ENCODE data around the gene NRG3. TPM values are rescaled to one million over a fixed set of nuclear protein-coding genes. Genes with fewer than 3 reads are reported as not detected.

NRG3 gene
- total RNA-seq, 1 donor from 2014 or later: 0.92 TPM

DNA sequence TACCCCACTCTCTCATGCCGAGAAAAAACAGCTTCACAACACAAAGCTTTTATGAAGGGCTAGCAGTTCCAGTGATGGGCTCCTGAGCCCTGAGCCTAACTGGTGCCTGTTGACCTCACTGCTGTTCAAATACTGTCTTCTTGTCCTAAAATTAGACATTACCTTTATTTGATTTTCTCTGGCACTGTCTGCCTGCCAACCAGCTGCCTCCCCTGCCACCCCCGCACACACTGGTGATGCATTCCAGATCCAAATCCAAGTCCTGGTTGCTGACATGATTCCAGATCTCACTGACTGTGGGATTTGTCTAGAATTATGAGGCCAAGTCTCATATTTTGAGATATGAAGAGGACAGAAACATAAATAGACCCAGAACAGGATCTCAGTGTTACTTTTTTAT, 816.2 kb downstream of the NRG3 start:
- DNase-seq (ENCODE audit: low read depth): no peak
- TF ChIP-seq, protein P1, sequence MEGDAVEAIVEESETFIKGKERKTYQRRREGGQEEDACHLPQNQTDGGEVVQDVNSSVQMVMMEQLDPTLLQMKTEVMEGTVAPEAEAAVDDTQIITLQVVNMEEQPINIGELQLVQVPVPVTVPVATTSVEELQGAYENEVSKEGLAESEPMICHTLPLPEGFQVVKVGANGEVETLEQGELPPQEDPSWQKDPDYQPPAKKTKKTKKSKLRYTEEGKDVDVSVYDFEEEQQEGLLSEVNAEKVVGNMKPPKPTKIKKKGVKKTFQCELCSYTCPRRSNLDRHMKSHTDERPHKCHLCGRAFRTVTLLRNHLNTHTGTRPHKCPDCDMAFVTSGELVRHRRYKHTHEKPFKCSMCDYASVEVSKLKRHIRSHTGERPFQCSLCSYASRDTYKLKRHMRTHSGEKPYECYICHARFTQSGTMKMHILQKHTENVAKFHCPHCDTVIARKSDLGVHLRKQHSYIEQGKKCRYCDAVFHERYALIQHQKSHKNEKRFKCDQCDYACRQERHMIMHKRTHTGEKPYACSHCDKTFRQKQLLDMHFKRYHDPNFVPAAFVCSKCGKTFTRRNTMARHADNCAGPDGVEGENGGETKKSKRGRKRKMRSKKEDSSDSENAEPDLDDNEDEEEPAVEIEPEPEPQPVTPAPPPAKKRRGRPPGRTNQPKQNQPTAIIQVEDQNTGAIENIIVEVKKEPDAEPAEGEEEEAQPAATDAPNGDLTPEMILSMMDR (conservative IDR thresholded peaks at IDR 0.05; ENCODE audit: low read depth, low read length): no peak
- H3K4me3 ChIP-seq (ENCODE audit: low read depth, low read length): no peak overlapping the region

DNA sequence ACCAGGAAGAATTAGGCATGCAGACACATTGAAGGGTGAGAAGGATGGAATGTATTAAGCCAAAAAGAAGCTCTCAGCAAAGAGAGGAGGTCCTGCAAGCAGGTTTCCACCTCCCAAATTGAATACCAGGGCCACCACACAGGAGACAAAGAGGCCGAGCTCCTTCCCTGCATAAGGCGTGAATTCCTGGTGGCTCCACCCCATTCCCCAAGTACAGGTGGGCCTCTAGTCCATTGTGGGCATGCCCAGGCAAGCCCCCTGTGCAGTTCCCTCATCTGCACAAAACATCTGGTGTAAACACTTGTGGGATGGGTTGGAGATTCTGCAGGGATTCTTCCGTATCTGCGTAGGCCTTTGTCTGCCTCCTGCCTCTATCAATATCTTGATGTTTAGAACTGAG, 817.5 kb downstream of the NRG3 start:
- no peak for DNase-seq (ENCODE audit: low read depth)
- TF ChIP-seq, protein P1 (conservative IDR thresholded peaks at IDR 0.05; ENCODE audit: low read depth, low read length): no peak
- H3K4me3 ChIP-seq (ENCODE audit: low read depth, low read length): no peak overlapping the region

DNA sequence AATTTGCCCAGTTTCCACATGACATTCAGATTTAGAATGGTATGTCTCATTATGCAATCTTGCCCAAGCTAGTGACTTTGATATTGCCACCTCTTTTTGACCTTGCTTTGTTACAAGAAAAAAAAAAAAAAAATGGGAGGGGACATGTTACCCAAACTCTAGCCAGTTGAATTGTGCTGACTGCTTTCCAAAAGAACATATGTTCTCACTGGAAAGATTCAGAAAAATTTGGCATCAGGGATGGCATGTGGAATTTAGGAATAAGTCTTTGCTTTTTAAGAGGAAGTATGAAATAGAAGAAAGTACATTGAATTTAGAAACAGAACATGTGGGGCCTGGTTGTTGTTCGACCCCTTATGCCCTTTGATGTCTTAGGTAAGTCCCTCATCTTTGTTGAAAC, 846.8 kb downstream of the NRG3 start:
- no peak overlapping the region for H3K4me3 ChIP-seq (ENCODE audit: low read depth, low read length)
- TF ChIP-seq, protein P1 (conservative IDR thresholded peaks at IDR 0.05; ENCODE audit: low read depth, low read length): no peak
- no peak for DNase-seq (ENCODE audit: low read depth)

DNA sequence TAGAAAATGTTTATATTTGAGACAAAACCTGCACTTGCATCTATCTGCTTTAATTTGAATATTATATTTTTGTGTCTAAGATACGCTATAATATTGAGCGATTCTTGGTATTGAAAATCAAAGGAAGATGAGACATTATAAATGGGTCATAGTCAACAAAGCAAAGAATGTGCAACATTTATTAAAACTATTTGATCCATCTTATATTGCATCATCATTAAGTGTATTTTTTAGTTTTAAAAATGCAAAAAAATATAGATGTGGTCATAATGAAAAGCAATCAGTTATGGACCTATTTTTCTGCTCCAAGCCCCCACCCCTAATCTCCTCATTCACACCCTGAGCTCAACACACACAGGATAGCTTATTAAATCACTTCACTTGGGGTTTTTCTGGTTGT, 847.3 kb downstream of the NRG3 start:
- no peak overlapping the region for H3K4me3 ChIP-seq (ENCODE audit: low read depth, low read length)
- TF ChIP-seq, protein P1 (conservative IDR thresholded peaks at IDR 0.05; ENCODE audit: low read depth, low read length): no peak
- DNase-seq (ENCODE audit: low read depth): no peak

DNA sequence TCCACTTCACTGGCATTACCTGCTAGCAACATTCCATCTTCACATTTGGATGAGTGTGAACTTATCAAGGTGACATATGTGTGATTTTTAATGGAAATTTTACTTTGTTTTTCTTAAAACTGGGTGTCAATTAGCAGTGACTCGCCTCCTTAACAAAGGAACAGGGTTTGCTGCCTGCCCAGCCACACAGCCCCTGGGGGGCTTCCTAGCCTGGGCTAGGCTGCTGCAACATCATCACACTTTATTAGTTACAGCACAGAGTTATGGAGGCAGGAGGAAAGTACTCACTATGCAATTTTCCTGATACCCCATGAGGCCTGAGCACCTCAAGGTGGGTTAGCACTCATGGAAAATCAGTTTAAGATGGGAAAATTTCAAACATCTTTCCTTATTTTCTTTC, 861.3 kb downstream of the NRG3 start:
- no peak for DNase-seq (ENCODE audit: low read depth)
- no peak overlapping the region for H3K4me3 ChIP-seq (ENCODE audit: low read depth, low read length)
- TF ChIP-seq, protein P1 (conservative IDR thresholded peaks at IDR 0.05; ENCODE audit: low read depth, low read length): no peak

- no peak for DNase-seq (ENCODE audit: low read depth)
- H3K4me3 ChIP-seq (ENCODE audit: low read depth, low read length): no peak overlapping the region
- TF ChIP-seq, protein P1 (conservative IDR thresholded peaks at IDR 0.05; ENCODE audit: low read depth, low read length): no peak
Observed at GRCh38 chr10:82737549-82737948, 862.6 kb downstream of the NRG3 start.

GRCh38 chr10:82738592-82738991, 863.6 kb downstream of the NRG3 start:
- DNase-seq (ENCODE audit: low read depth): no peak
- TF ChIP-seq, protein P1 (conservative IDR thresholded peaks at IDR 0.05; ENCODE audit: low read depth, low read length): no peak
- no peak overlapping the region for H3K4me3 ChIP-seq (ENCODE audit: low read depth, low read length)
